G401 (cell line): Measurements from ENCODE around the gene UBQLNL. TPM values are rescaled to one million over a fixed set of nuclear protein-coding genes. Genes with fewer than 3 reads are reported as not detected.
A peak's percentile ranks its signal among the peaks of the same experiment; 100 is the strongest.

ENCODE experiments used
- DNase-seq: peaks from one replicate; pipeline ENCODE4 v3.0.0-alpha.2; 2015; ENCODE audit warnings: low spot score
- in situ Hi-C: cut with HindIII; loops from 2 replicates; pipeline ENCODE4 v1.10.0; 2016; ENCODE audit warnings: low sequenced_read_pairs, mixed read lengths
- total RNA-seq: library from RNA; depleted of rRNA; stranded (reverse); fragments of >200 nt; shearing (Covaris generic); gene quantifications from 2 replicates; pipeline ENCODE4 v1.2.3, GENCODE V29; 2014

Gene UBQLNL
- total RNA-seq, 1 experiment from 2014 or later, result not detected

GRCh38 chr11:5509803-5510202 lies 6.7 kb downstream of the UBQLNL start, which contains the start of gene UBQLN3:
TSS of gene UBQLN3 (minus strand) at chr11:5509957. CDS start at chr11:5509558, 399 bp downstream.
- in situ Hi-C loops, result no loop called here

GRCh38 chr11:5508605-5509004 lies 7.9 kb downstream of the UBQLNL start:
- no peak for DNase-seq
- in situ Hi-C loops, result no loop called here

More at GRCh38 chr11:5509803-5510202, 6.7 kb downstream of the UBQLNL start, which contains the start of gene UBQLN3:
- DNase-seq, result no peak

- in situ Hi-C loops, result no loop called here
- DNase-seq, result peak; percentile 24
Observed at GRCh38 chr11:5507933-5508305, 8.6 kb downstream of the UBQLNL start.

- DNase-seq, result no peak
- in situ Hi-C loops, result no loop called here
Observed at GRCh38 chr11:5507177-5507932, 9.1 kb downstream of the UBQLNL start.

- no peak for DNase-seq
Observed at GRCh38 chr11:5505363-5506048, 11.0 kb downstream of the UBQLNL start.

GRCh38 chr11:5504403-5504921 lies 12.0 kb downstream of the UBQLNL start:
- in situ Hi-C loops, result no loop called here
- no peak for DNase-seq

More at GRCh38 chr11:5505363-5506048, 11.0 kb downstream of the UBQLNL start:
- in situ Hi-C loops, result no loop called here

GRCh38 chr11:5500393-5500801 lies 16.1 kb downstream of the UBQLNL start:
- in situ Hi-C loops, result no loop called here
- no peak for DNase-seq

- in situ Hi-C loops, result no loop called here
- DNase-seq, result peak; percentile 78
Observed at GRCh38 chr11:5499671-5500070, 16.8 kb downstream of the UBQLNL start.

- in situ Hi-C loops, result no loop called here
- no peak for DNase-seq
Observed at GRCh38 chr11:5489576-5490357, 26.7 kb downstream of the UBQLNL start.

GRCh38 chr11:5488798-5489399 lies 27.6 kb downstream of the UBQLNL start:
- in situ Hi-C loops, result no loop called here
- DNase-seq, result no peak

GRCh38 chr11:5488385-5488784 lies 28.1 kb downstream of the UBQLNL start, which contains the start of gene OR52D1:
TSS of gene OR52D1 (plus strand) at chr11:5488685. CDS start at chr11:5488707, 22 bp downstream.
- in situ Hi-C loops, result no loop called here
- no peak for DNase-seq

GRCh38 chr11:5486421-5486820 lies 30.1 kb downstream of the UBQLNL start:
- in situ Hi-C loops, result no loop called here
- no peak for DNase-seq

GRCh38 chr11:5486003-5486402 lies 30.5 kb downstream of the UBQLNL start:
- in situ Hi-C loops, result no loop called here
- DNase-seq, result no peak

GRCh38 chr11:5476186-5476819 lies 40.2 kb downstream of the UBQLNL start:
- in situ Hi-C loops, result no loop called here
- DNase-seq, result peak; percentile 4

GRCh38 chr11:5473921-5474320 lies 42.6 kb downstream of the UBQLNL start:
- in situ Hi-C loops, result no loop called here
- no peak for DNase-seq

- DNase-seq, result no peak
- in situ Hi-C loops, result no loop called here
Observed at GRCh38 chr11:5467527-5467926, 49.0 kb downstream of the UBQLNL start.
